Hindlimb muscle (tissue), 1 donor: ENCODE measurements around the gene RTL1. TPM values are rescaled to one million over a fixed set of nuclear protein-coding genes. Genes with fewer than 3 reads are reported as not detected.

Source experiments
- DNase-seq: peaks from one replicate; pipeline ENCODE4 v3.0.0-alpha.2; 2013
- polyA plus RNA-seq: library from polyadenylated mRNA; unstranded; fragments of 120-200 nt; gene quantifications from one replicate; pipeline ENCODE4 v1.2.1, GENCODE V29; 2013; ENCODE audit not compliant: insufficient read length

RTL1 gene
- polyA plus RNA-seq, 1 donor, result 69.2 TPM

DNA sequence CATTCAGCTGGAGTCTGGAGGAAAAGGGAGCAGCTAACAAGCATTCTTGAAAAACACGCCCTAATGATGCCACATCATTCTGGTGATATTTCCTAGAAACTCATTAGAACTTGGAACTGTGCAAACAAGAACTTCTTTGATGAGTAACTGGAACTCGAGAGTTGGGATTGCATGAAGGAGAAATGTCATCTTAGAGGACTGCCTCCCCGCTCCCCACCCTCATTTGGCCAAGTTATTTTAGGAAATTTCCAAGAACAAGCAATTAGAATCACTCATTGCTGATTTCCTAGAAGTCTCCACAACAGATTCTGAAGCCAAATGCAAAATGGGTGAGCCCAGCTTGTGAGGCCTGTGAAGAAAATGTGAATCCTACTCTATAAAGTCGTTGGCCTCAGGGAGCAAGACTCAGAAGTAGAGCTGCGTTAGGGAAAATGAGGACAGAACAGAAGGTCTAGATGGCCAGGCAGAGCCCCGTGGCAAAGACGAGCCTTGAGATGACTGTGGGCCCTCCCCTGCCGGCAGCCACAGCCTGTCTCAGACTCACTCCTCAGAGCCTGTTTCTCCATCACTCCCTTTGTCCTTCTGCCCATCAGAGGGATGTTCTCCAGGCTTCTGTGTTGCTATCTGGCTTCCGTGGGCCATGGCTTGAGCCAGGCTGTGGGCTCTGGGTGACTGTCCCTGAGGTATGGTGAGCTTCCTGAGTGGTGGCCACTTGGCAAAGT, 38.4 kb downstream of the RTL1 start:
- DNase-seq, result no peak

DNA sequence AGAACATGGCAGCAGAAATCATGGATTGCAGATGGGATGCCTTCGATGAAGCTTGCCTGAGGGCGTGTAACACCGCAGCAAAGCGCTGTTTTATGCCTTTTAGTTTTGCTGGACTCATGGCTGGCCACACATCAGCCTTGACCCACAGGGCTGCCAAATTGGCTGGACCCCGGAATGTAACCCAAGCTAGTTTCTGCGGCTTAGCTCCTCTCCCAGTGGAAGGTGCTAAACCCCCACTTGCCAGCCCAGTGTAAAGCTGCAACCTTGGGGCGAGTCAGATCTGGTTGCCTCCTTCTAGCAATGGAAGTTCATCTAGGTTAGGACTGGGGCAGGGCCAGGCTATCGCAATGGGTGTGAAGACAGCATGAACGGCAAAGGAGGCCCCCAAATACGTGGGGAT, 39.3 kb downstream of the RTL1 start:
- no peak for DNase-seq

DNA sequence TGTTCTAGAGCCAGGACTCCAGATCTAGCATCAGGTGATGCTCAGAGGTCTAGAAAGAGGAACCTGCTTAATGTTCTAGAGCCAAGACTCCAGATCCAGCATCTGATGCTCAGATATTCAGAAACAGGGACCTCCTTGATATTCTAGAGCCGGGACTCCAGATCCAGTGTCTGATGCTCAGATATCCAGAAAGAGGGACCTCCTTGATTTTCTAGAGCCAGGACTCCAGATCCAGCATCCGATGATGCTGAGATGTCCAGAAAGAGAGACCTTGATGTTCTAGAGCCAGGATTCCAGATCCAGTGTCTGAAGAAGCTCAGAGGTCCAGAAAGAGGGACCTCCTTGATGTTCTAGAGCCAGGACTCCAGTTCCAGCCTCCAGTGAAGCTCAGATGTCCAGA, 40.7 kb downstream of the RTL1 start:
- no peak for DNase-seq

GRCh38 chr14:100862277-100862676, 41.2 kb downstream of the RTL1 start:
- DNase-seq, result no peak

- no peak for DNase-seq
Measured at GRCh38 chr14:100861937-100862247, 41.6 kb downstream of the RTL1 start.

DNA sequence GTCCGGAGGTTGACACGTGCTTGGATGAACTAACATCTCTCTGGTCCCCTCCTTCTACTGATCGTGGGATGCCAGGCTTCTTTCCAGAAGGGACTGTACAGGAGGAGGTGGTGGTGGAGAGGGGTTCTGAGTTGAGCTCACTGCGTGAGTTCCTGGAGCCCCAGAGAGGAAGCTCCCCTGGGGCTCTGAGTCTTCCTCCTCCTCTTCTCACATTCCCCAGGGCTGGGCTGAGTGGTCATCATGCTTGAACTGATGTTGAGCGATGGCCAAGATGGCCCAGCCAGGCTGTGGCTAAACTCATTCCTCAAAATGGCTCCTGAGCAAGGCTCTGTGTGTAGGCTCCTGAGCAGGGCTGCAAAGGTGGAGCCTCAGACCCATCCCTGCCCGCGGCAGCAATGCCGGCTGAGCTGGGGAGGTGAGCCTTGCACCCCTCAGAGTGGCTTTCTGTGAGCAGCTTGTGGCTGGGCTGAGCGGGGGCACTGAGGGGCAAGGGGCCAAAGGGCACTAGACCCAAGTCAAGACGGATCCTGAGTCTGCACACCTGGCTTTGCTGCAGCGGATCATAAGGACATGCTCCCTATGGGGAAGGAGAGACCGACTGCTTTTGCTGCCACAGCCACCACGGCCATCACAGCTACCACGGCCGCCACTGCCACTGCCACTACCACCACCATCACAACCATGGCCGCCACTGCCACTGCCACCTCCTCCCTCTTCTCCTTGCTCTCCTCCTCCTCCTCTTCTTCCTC, 42.2 kb downstream of the RTL1 start:
- no peak for DNase-seq

GRCh38 chr14:100860556-100861187, 42.9 kb downstream of the RTL1 start:
- DNase-seq, result no peak

GRCh38 chr14:100859781-100860180, 43.7 kb downstream of the RTL1 start:
- no peak for DNase-seq

DNA sequence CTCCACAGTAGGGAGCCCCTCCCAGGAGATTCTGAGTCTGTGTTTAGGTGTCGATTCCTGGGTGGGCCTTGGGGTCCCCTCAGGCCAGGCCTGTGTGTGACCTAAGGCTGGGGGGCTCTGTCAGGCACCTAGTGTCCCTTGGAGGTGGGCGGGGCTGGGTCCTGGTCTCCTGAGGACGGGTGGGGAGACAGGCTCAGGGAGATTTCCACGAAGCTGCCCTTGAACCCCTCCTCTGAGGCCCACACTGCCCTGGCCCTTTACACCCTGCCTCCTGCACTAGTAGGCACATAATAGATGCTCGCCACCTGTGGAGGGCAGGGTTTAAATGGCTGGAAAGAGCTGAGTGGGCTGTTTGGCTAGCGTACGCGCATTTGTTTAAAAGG, 44.7 kb downstream of the RTL1 start:
- no peak for DNase-seq

GRCh38 chr14:100857923-100858837, 45.3 kb downstream of the RTL1 start:
- no peak for DNase-seq

GRCh38 chr14:100857233-100857922, 46.1 kb downstream of the RTL1 start:
- DNase-seq, result no peak

DNA sequence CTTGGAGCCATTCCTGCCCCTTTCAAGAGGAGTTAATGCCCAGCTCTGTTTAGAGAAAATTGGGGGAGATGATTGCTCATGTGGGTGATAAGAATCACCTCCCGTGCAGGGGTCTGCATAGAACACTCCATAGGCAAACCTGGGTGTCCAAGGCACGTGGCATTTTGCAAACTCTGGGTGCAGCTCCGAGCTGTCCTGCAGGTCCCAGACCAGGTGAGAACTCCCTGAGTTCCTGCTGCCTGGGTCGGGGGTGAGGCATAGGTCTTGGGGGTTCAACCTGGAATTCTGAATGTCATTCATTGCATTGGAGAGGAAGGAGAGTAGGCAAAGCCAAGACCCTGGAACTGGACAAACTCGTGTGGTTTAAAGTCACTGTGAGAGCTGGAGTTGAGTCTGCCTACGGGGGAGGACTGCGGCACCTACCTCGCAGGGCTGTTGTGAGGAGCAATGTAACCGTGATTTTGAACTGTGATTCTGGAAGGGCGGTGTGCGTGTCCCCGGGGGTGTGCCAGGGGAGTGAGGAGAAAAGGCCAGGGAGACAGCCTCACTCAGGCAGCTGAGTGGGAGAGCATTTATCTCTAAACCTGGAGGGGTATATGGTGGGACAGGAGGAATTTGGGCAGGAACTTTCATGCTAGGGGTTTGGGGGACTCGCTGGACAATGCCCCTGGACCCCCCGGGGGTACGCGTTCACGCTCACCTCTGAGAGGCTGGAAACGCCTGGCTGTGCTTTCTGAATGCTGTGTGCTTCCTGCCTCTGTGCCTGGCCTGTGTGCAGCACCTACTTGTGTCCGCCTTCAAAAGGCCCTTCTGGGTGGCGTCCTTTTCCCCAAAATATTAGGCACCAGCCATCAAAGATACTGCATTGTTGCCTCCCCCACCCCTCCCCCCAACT, 47.2 kb downstream of the RTL1 start:
- no peak for DNase-seq

- no peak for DNase-seq
Measured at GRCh38 chr14:100855256-100855930, 48.1 kb downstream of the RTL1 start.

GRCh38 chr14:100854435-100854834, 49.1 kb downstream of the RTL1 start:
- DNase-seq, result no peak

GRCh38 chr14:100851946-100852620, 51.4 kb downstream of the RTL1 start:
- DNase-seq, result no peak

DNA sequence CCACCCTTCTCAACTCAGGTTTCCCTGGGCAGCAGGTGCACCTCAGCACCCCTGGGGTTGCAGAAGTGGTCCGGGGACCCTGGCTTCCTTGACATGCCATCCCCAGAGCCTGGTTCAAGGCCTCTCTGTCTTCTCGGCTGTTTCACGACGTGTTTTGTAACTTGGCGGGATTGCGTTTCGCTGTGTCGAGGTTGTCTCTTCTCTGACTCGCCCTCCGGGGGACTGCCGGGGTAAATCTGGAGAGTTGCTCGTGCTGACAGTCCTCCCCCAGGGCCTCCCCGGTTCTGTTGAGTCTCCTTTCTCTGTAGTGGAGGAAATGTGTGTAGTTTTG, 52.0 kb downstream of the RTL1 start:
- DNase-seq, result no peak

DNA sequence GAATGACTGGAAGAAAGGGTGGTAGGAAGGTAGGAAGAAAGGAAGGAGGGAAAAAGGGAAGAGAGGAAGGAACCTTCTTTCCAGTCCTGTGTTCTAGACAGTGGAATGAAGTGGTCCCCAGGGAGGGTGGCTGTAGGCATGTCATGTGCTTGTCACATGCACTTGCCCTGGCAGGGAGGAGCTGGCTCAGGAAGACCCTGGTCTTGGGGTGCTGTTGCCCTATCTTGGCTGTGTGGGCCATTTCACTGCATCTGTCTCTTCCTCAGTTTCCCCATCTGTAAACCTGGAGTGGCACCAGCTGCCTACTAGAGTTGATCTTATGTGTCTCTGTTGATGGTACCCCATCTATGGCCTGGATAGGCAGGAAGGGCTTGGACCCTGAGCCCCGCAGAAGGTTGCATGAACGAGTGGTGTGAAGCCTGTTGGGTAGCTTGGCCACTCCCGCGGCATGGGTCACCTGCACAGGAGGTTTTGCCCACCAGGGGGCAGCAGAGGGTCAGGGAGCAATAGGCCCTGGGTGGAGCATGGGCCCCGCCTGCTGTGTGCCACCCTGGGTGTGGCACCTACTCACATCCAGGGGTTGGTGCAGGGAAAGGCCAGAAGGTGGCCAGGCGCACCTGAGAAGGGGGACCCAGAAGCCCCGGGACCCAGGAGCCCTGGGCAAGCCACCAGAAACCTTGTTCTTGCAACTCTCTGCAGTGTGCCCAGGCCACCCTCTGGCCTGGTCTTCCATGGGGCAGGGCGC, 52.5 kb downstream of the RTL1 start:
- no peak for DNase-seq

DNA sequence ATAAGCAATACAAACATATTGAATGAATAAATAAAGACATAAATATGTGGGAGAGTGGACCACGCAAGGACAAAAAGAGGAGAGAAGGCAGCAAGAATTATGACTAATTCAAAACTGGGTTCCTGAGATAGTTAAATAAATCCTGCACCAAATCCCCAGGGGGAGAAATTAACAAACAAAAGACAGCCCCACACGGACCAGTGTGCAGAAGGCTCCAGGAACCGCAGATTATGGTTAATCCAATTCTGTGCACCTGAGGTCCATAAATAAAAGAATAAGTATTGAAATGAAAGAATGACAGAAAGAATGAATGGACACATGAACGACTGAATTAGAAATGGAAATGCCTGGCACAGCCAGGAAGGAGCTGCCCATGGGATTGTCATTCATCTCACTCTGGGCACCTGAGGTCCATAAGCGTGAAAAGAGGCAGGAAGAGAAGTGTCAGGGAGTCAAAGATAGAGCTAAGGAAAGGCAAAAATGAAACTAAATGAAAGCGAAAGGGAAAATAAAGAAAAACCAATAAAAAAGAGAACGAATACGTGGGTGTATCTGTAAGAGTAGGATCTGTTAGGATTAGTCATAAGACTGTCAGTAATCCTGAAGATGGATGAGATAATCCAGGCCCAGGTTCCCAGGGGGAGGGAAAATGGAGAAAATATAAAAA, 54.3 kb downstream of the RTL1 start:
- DNase-seq, result no peak
